A549 treated with AZD9567 at 1 μM for 4 hours (cell line): ENCODE measurements around the gene SLC4A11. TPM values are rescaled to one million over a fixed set of nuclear protein-coding genes. Genes with fewer than 3 reads are reported as not detected.

Experiments used
- total RNA-seq: library from RNA; stranded (reverse); fragments of 200-300 nt; extraction: Qiagen RNA extraction; gene quantifications from 5 replicates; pipeline ENCODE4 v1.2.3, GENCODE V29; 2022; ENCODE audit not compliant: insufficient read depth

The SLC4A11 gene
- 9.4 to 12.1 TPM (median 10.4 TPM) in 5 replicates for total RNA-seq

DNA sequence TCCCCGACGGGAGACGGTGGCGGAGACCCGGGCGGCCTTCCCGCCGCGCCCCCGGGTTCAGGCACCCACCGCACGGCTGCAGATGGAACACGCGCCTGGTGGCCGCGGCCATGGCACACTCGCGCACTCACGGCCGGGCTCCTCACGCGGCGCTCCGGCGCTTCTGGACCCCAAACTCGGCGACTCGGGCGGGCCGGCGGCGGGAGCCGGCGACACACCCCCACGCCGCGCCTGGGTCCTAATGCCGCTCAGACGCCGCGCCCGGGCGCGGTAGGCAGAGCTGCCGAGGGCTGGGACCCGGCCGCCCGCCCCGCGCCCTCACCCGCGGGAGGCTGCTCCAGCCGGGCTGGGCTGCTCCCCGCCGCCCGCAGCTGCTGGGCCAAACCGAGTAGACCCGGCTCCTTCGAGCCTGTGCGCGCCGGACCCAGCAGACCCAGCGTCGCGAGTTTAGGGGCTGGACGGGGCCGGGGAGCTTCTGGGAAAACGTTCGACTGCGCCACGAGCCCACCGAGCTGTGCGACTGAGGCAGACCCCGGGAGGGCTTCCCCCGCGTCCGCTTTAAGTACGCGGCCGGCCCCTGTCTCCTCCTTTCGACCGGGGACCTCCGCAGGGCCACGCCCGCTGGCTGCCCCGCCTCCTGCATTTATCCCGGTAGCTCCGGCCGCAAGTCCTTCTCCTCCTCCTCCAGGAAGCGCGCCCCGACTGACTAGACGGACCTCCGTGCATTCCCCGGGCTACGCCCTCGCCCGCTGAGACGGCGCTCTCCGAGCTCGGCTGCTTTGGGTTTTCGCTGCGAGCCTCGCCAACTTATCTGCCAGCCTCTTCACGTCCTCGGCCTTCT is at the start of gene SLC4A11:
SLC4A11 (minus strand) TSS at position 165 of the 841 bp plus-strand sequence; CDS start at position 112, 53 bp downstream.

DNA sequence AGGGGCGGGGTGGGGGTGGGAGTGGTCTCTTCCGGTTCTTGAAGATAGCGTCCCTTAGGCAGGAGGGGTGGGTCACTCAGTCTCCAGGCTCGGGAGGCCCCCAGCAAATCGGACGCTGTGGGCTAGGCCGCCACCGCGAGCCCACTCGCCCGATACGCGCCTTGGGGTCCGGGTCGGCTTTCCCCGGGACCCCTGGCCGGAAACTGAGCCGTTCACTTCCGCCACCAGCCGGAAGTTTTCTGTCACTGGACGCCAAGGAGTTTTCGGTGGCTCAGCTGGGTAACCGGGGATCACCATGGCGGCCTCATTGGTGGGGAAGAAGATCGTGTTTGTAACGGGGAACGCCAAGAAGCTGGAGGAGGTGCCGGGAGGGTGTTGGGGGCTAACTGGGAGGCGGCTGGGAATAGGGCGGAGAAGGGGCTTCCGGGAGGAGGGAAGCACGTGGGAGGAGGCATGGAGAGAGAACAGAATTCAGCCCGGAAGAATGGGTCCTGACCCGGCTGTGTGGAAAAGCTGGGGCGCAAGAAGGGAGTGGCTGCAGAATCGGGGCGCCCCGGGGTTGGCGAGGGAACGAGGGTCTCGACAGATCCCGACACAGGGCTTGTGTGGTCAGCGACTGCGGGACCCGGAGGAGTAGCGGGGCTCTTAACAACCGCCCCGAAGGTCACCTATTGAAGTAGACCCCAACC is 29.6 kb downstream of the SLC4A11 start, which contains the start of gene ITPA:
ITPA (plus strand) TSS at position 242 of the 689 bp plus-strand sequence; CDS start at position 296, 54 bp downstream.

DNA sequence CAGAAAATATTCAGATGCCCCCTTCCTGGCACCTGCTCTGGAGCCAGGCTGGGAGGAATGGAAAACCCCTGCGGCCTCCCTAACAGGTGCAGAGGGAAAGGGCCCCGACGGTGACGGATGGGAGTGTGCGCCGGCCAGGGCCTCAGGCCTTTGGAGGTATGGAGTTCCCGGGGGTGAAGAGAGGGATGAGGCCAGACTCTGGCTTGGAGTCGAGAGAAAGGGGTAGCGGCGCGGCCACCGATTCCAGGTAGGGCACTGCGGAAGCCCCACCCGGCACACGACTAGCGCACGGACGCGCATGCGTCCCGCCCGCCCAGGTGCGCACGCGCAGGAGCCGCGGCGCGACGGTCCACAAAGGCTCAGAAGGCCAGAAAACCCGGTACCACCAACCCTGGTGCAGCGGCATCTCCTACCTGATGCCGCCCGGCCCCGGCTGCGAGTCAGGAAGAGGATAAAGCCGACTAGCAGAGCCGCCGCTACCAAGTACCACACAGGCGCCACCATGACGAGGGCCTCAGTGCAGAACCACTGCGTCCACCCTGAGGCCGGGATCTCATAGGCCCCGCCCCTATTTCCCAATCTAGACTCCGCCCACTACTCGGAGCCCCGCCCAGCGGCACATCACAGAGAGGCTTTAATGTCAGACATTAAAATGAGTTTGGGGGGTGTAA is 34.7 kb downstream of the SLC4A11 start, which contains the start of gene DDRGK1:
DDRGK1 (minus strand) TSS at position 559 of the 671 bp plus-strand sequence; CDS start at position 504, 55 bp downstream.

Other genes starting within 250 kb of the SLC4A11 start
- gene GNRH2, start 195.6 kb downstream of the SLC4A11 start, total RNA-seq, result 0.23 to 0.52 TPM (median 0.46 TPM) in 4 of 5 replicates, not detected in the other
- gene MRPS26, start 193.1 kb downstream of the SLC4A11 start, total RNA-seq, result 100 to 174 TPM (median 163 TPM) in 5 replicates
- 0.26 TPM in 1 of 5 replicates, not detected in the others for gene OXT, start 167.6 kb downstream of the SLC4A11 start, total RNA-seq
- gene AVP, start 154.5 kb downstream of the SLC4A11 start, total RNA-seq, result 0.20 TPM in 1 of 5 replicates, not detected in the others
- gene FASTKD5, start 79.3 kb downstream of the SLC4A11 start, total RNA-seq, result 45.9 to 57.7 TPM (median 47.3 TPM) in 5 replicates
- 4.4 to 7.9 TPM (median 5.2 TPM) in 5 replicates for gene UBOX5, start 79.3 kb downstream of the SLC4A11 start, total RNA-seq
- 4.0 to 4.9 TPM (median 4.2 TPM) in 5 replicates for gene LZTS3, start 65.6 kb downstream of the SLC4A11 start, total RNA-seq
- gene DDRGK1, start 34.5 kb downstream of the SLC4A11 start, total RNA-seq, result 73.3 to 101 TPM (median 95.7 TPM) in 5 replicates
- gene ITPA, start 29.7 kb downstream of the SLC4A11 start, total RNA-seq, result 114 to 135 TPM (median 130 TPM) in 5 replicates
- gene DNAAF9, start 168.5 kb upstream of the SLC4A11 start, total RNA-seq, result 5.3 to 7.2 TPM (median 6.3 TPM) in 5 replicates
- gene ATRN, start 231.8 kb upstream of the SLC4A11 start, total RNA-seq, result 19.7 to 26.0 TPM (median 25.8 TPM) in 5 replicates